ENCODE data around the gene EGFR. TPM values are rescaled to one million over a fixed set of nuclear protein-coding genes. Genes with fewer than 3 reads are reported as not detected.

Gene EGFR
- polyA plus RNA-seq, 2 of the 4 experiments (the other 2 are of a cell fraction), result 59.5 to 63.8 TPM

DNA sequence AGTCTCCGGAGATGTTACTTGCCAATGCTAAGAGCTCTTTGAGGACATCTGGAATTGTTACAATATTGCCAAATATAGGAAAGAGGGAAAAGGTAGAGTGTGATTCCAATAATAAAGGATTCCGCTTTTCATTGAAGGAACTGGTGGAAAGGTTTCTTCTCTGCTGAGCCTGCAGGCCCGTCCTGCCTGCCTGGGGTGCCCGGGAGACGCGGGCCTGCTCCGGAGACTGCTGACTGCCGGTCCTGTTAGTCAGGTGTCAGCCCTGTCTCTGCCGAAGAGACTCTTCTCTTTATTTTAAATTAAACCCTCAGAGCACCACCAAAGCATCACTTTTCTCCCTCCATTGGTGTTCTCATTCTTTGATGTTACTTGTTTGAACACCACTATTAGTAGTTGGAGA, 2.2 kb downstream of the EGFR start:
- ChIA-PET POLR2A (interaction anchor here (0.9 to 3.8 kb wide), 4 partner anchors 9 to 108 kb away, joined by 3 to 24 read pairs (median 4); no protein-coding TSS in a partner anchor), CTCF (interaction anchor here (0.6 to 3.3 kb wide), 12 partner anchors 16 to 247 kb away, joined by 3 to 14 read pairs (median 4); no protein-coding TSS in a partner anchor)
- Histone ChIP-seq H3K4me3 (peak overlapping the region; percentile 95), H3K27ac (peak overlapping the region; percentile 97 to 98), H3K9me3 (no peaks in the 10 kb centered on the region), H3K4me2 (peak overlapping the region; percentile 80), H3K4me1 (peaks cover 57% of the 10 kb centered on the region)
- no peak for DNase-seq (ENCODE audit: low read depth in 1 of 2, low spot score in 1 of 2)
- 42% methylated on average over 9 of the region's 9 CpGs for WGBS (ENCODE audit: missing lambda C conversion rate)
- ATAC-seq, result no peak
- TF ChIP-seq, protein P1, sequence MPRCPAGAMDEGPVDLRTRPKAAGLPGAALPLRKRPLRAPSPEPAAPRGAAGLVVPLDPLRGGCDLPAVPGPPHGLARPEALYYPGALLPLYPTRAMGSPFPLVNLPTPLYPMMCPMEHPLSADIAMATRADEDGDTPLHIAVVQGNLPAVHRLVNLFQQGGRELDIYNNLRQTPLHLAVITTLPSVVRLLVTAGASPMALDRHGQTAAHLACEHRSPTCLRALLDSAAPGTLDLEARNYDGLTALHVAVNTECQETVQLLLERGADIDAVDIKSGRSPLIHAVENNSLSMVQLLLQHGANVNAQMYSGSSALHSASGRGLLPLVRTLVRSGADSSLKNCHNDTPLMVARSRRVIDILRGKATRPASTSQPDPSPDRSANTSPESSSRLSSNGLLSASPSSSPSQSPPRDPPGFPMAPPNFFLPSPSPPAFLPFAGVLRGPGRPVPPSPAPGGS (IDR thresholded peaks at IDR 0.05), result no peak
- TF ChIP-seq REST (IDR thresholded peaks at IDR 0.05), result no peak
- no peak for TF ChIP-seq CHD2 (IDR thresholded peaks at IDR 0.05; ENCODE audit: low read length, partially characterized antibody)
- TF ChIP-seq ZNF302 (CRISPR knock-in tag; IDR thresholded peaks at IDR 0.05), result no peak
- TF ChIP-seq HOXA7 (CRISPR knock-in tag; IDR thresholded peaks at IDR 0.05), result no peak
- no peak for FAIRE-seq

GRCh38 chr7:55022002-55022985, 3.5 kb downstream of the EGFR start:
- Histone ChIP-seq H3K4me3 (peak overlapping the region; percentile 95), H3K4me1 (peaks cover 69% of the 10 kb centered on the region), H3K27ac (peak overlapping the region; percentile 97 to 98), H3K9me3 (no peaks in the 10 kb centered on the region), H3K4me2 (peak overlapping the region; percentile 80)
- DNase-seq (ENCODE audit: low read depth in 1 of 2, low spot score in 1 of 2) (no peak), ATAC-seq (no peak), FAIRE-seq (peak; percentile 36)
- no peak for TF ChIP-seq BHLHE40 (IDR thresholded peaks at IDR 0.05; ENCODE audit: low read depth, low read length)
- TF ChIP-seq ELK1 (IDR thresholded peaks at IDR 0.05; ENCODE audit: low read depth, low read length), result no peak
- no peak for TF ChIP-seq HES2 (IDR thresholded peaks at IDR 0.05)
- no peak for TF ChIP-seq JUNB (IDR thresholded peaks at IDR 0.05)
- no peak for TF ChIP-seq ZC3H11A (IDR thresholded peaks at IDR 0.05)
- ChIA-PET POLR2A (interaction anchor here (1.1 to 3.8 kb wide), 3 partner anchors 37 to 234 kb away, joined by 3 to 24 read pairs (median 4); no protein-coding TSS in a partner anchor), CTCF (interaction anchor here (0.8 to 4.1 kb wide), 13 partner anchors 15 to 248 kb away, joined by 3 to 19 read pairs (median 3); no protein-coding TSS in a partner anchor)
- WGBS (ENCODE audit: missing lambda C conversion rate), result 79% methylated on average over 15 of the region's 17 CpGs

GRCh38 chr7:55023841-55024505, 5.2 kb downstream of the EGFR start:
- peak overlapping the region; percentile 80 for H3K4me2 ChIP-seq

More at GRCh38 chr7:55023841-55024505, 5.2 kb downstream of the EGFR start:
- 89% methylated on average over 4 of the region's 4 CpGs for WGBS (ENCODE audit: missing lambda C conversion rate)
- ChIA-PET POLR2A (no interaction called here), CTCF (interaction anchor here (0.7 to 4.1 kb wide), 7 partner anchors 10 to 250 kb away, joined by 3 to 19 read pairs (median 3); no protein-coding TSS in a partner anchor)
- Histone ChIP-seq H3K4me3 (no peak overlapping the region), H3K4me1 (peaks cover 80% of the 10 kb centered on the region), H3K9me3 (no peaks in the 10 kb centered on the region), H3K27ac (peak overlapping the region; percentile 21 to 72; a peak in 5 of 6 replicates)
- ATAC-seq (no peak), DNase-seq (ENCODE audit: low read depth in 1 of 2, low spot score in 1 of 2) (no peak), FAIRE-seq (no peak)
- TF ChIP-seq ZFP36 (IDR thresholded peaks at IDR 0.05; ENCODE audit: borderline replicate concordance, partially characterized antibody) (no peak), CHD2 (IDR thresholded peaks at IDR 0.05; ENCODE audit: low read length, partially characterized antibody) (no peak), REST (IDR thresholded peaks at IDR 0.05) (no peak), NFE2L2 (conservative IDR thresholded peaks at IDR 0.05; ENCODE audit: low read length) (no peak), CBX8 (IDR thresholded peaks at IDR 0.05) (no peak), ZSCAN20 (CRISPR knock-in tag; IDR thresholded peaks at IDR 0.05) (no peak), MAZ (IDR thresholded peaks at IDR 0.05; ENCODE audit: borderline replicate concordance, low read depth, low read length) (no peak)

Measured in A549 (cell line).